ENCODE data around the gene CDHR2.
A peak's percentile ranks its signal among the peaks of the same experiment; 100 is the strongest.
"Not testable (repeated sequence)": the region's sequence is repeated elsewhere in the genome, so short reads cannot be mapped to it uniquely, and the experiment has no call there.

Gene CDHR2

DNA sequence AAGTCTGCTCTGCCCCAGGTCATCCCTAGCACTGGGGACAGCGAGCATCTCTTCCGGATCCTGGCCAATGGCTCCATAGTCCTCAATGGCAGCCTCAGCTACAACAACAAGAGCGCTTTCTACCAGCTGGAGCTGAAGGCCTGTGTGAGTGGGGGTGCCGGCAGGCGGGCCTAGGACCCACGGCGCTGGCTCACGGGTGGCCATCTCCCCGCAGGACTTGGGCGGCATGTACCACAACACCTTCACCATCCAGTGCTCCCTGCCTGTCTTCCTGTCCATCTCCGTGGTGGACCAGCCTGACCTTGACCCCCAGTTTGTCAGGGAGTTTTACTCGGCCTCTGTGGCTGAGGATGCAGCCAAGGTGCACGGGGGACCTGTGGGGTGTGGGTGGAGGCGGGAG, 25.9 kb downstream of the CDHR2 start:
- no peak for DNase-seq

DNA sequence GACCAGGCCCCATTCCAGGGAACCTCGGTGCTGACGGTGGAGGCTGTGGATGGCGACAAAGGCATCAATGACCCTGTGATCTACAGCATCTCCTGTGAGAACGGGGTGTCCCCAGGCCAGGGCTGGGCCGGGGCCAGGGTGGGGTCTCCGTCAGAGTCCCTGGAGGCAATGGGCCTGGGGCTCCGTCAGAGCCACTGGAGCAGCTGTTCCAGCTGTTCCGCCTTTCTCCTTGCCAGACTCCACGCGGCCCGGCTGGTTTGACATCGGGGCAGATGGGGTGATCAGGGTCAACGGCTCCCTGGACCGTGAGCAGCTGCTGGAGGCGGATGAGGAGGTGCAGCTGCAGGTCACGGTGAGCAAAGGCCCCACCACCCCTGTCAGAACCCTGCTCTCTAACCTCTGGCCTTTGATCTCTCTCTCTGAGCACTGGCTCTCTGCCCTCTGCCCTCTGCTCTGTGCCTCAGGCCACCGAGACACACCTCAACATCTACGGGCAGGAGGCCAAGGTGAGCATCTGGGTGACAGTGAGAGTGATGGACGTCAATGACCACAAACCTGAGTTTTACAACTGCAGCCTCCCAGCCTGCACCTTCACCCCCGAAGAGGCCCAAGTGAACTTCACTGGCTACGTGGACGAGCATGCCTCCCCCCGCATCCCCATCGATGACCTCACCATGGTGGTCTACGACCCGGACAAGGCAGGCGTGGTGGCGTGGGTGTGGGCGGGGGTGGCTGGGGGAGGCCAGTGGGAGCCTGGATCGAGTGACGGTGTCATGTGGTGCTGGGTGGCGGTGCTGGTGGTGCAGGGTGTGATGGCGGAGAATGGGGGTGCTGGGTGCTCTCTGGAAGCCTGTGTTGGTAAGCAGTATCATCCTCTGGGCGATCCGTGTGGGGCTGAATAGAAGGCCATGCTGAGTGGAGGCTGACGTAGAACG, 26.6 kb downstream of the CDHR2 start:
- no peak for DNase-seq

DNA sequence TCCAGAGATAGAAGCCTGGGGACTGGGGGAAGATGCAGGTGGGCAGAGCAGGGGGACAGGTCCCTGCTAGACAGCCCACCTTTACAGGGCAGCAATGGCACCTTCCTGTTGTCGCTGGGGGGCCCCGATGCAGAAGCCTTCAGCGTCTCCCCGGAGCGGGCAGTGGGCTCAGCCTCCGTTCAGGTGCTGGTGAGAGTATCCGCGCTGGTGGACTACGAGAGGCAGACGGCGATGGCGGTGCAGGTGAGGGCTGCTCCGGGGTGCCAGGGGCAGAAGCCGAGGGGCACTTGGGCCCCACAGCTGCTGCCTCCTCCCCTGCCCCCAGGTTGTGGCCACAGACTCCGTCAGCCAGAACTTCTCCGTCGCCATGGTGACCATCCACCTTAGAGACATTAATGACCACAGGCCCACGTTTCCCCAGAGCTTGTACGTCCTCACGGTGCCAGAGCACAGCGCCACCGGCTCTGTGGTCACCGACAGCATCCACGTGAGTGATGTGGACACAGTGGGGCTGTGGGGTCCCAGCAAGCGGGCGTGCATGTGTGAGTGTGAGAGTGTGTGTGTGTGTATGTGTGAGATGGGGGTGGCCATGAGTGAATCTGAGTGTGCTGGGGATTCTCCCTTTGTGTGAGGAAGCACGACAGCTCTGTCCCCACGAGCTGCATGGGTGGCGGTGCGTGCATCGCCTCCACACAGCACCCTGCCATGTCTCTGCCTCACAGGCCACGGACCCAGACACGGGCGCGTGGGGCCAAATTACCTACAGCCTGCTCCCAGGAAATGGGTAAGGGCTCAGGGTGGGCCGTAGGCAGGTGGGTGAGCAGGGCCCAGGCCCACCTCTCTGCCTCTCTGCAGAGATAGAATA, 28.4 kb downstream of the CDHR2 start:
- peak in 1 of 3 experiments; percentile 7 for DNase-seq

DNA sequence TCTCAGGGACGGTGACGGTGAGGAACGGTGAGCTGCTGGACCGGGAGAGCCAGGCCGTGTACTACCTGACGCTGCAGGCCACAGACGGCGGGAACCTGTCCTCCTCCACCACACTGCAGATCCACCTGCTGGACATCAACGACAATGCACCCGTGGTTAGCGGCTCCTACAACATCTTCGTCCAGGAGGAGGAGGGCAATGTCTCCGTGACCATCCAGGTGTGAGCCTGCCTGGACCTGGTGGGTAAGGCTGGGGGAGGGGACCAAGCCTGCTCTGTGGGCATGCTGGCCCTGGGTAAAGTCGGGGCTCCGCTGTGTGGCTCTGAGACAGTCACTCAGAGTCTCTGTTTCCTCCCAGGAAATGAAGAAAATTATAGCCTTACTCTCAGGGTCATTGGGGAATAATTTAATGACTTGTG, 29.3 kb downstream of the CDHR2 start:
- DNase-seq: peak in 2 of 3 experiments; percentile 15 to 54

DNA sequence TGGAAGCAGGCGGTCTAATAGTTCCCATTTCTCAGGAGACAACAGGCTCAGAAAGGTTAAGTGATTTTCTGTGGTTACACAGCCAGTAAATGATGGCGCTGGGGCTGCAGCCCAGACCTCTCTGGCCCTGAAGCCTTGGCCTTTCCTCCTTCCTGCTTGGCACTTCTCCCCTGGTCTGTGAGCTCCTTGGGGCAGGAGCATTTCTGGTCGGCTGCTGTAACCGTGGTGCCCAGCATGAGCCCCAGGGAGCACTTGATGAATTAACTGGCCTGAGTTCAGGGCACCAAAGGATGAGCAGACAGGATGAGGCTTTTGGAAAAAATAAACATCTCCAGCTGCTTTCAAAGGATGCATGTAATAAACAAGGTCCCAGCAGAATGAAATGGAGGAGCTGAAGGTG, 30.2 kb downstream of the CDHR2 start:
- DNase-seq: no peak

DNA sequence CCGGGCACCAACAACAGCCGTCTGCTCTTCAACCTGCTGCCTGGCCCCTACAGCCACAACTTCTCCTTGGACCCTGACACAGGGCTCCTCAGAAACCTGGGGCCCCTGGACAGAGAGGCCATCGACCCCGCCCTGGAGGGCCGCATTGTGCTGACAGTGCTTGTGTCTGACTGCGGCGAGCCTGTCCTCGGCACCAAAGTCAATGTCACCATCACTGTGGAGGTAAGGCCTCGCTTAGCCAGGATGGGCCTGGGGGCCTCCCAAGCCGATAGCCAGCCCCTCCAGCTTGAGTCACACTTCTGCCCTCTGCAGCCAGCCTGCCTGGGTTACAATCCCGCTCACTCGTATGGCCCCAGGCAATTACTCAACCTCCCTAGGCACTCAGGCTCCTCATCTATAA, 32.2 kb downstream of the CDHR2 start:
- DNase-seq: no peak

DNA sequence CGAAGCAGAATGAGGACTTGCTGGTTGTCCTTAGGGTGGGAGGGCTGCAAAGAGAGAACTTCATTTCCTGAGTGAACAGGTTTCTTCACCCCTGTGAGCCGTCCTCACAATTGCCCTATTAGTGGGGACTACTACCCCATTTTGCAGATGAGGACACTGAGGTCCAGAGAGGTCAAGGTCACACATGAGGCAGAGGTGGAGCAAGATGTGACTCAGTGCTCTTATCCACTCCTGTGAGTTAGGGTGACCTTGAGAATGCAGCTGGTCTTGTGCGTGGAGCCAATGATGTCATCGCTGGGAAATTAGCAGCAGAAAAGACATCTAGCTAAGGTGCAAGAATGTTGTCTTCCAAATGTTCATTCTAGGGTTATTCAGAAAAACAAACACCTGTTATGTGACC, 33.9 kb downstream of the CDHR2 start:
- no peak for DNase-seq

DNA sequence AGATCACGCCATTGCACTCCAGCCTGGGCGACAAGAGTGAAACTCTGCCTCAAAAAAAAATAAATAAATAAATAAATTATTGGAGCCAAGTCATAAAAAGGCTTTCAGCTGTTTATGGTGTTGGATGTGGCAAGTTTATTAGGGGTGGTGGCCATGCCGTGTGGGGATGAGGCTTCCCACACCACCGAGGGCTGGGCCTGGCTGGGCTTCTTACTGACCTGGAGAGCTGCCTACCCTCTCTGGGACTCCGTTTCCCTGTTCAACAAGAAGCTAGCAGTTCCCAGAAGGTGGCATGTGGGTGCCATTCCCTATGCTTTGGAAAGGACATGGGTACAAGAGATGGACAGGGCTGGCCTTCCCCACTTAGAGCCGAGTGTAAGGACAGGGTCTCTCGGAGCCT, 38.3 kb downstream of the CDHR2 start:
- no peak for DNase-seq

DNA sequence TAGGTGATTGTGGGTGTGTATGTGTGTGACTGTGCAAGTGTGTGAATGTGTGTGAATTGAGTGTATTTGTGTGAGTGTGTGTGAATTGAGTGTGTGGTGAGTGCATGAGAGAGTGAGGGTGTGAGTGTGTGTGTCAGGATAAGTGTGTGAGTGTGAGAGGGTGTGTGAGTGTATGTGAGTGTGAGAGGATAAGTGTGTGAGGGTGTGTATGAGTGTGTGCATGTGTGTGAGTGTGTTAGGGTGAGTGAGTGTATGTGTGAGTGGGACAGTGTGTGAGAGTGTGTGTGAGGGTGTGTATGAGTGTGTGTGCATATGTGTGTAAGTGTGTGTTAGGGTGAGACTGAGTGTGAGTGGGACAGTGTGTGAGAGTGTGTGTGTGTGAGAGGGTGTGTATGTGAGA, 39.2 kb downstream of the CDHR2 start:
- DNase-seq: no peak

DNA sequence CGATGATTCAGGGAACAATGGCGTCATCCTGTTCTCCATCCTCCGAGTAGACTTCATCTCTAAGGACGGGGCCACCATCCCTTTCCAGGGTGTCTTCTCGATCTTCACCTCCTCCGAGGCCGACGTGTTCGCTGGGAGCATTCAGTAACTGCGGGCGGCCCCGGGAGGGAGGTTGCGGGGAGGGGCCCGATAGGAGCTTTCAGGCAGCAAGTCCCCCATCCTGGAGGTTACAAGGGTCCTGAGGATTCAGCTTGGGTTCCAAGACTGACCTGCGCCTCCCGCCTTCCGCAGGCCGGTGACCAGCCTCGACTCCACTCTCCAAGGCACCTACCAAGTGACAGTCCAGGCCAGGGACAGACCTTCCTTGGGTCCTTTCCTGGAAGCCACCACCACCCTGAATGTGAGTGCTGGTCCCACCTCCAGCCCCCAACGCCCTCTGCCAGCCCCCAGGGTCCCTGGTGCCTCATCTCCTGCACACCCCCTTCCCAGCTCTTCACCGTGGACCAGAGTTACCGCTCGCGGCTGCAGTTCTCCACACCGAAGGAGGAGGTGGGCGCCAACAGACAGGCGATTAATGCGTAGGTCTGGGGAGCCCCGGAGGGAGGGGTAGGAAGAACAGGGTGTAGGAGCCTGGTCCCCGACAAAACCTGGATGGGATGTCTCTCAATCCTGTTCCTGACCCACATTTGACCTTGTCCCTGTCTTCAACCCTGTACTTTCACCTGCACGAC, 40.1 kb downstream of the CDHR2 start:
- DNase-seq: peak in 1 of 3 experiments; percentile 6

DNA sequence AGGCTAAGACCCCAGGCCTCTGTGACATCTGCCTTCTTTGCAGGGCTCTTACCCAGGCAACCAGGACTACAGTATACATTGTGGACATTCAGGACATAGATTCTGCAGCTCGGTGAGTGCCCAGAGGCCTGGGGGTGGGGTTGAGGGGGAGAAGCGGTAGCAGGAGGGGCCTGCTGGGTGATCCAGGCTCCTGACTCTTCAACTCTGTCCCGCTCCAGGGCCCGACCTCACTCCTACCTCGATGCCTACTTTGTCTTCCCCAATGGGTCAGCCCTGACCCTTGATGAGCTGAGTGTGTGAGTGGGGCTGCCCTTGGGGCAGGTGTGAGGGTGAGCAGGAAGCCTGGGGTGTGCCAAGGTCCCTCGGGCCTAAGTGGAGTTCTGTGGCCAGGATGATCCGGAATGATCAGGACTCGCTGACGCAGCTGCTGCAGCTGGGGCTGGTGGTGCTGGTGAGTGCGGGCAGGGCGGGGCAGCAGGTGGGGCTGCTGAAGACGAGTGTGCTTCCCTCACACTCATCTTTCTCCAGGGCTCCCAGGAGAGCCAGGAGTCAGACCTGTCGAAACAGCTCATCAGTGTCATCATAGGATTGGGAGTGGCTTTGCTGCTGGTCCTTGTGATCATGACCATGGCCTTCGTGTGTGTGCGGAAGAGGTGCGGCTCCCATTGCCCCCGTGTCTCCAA, 41.0 kb downstream of the CDHR2 start:
- peak in 1 of 3 experiments; percentile 88 for DNase-seq

DNA sequence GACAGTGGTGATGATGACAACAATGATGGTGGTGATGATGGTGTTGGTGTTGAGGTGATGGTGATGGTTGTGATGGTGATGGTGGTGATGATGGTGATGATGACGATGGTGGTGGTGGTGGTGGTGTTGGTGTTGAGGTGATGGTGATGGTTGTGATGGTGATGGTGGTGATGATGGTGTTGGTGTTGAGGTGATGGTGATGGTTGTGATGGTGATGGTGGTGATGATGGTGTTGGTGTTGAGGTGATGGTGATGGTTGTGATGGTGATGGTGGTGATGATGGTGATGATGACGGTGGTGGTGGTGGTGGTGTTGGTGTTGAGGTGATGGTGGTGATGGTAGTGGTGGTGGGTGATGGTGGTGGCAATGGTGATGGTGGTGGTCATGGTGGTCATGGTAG, 42.5 kb downstream of the CDHR2 start:
- not testable (repeated sequence) for DNase-seq

DNA sequence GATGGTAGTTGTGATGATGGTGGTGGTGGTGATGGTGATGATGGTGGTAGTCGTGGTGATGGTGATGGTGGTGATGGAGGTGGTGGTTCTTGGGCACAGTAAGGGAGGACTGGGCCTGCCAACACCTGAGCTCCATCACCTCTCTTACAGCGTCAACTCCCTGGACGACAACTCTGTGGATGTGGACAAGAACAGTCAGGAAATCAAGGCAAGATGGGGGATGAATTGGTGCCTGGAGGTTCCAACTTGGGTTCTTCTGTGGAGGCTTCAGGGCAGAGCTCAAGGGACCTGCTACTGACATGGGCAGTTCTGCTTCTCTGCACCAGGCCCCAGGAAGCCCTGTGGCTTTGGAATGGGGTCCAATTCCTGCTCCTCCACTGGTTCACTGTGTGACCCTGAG, 43.4 kb downstream of the CDHR2 start:
- DNase-seq: no peak

DNA sequence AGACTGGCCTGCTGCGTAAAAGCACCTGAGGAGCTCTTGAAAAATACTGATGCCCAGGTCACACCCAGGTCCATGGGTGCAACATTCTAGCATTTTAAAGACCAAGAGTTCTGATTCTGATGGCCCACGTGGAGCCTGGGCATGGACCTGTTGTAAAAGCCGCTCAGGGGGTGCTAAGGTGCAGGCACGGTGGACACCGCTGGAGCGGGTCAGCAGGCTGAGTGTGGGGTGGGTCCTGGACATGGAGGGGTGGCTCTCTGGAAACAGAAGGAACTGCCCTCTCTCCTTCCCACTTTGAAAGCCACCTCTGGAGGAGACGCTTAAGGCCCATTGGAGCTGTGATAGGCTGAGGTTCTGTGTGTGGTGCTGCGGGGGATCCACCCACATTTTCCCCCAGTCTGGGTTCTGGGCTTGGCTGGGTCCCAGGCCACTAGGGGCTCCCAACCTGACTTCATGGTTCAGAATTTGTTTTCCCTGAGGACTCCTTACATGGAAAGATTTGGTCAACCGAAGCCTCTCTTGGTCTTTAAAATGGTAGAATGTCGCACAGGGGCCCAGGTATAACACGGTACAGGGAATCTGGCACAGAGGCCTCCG, 44.2 kb downstream of the CDHR2 start:
- DNase-seq: no peak

DNA sequence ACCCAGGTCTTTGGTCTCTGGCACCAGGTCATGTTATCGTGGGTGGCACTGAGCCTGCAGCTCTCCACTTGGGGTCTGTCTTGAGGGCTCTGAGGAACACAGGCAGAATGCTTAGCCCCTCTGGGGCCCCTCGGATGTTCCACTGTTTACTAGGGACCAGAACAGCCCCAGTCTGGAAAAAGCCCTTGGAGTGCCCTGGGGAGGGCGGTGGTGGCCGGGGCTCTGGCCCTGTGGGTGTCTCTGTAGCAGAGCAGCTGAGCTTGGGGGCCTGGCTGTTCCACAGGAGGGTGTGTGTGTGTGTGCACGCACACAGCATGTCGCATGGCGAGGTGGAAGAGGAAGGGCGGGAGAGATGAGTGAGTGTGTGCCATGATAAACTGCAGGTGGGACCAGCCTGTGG, 45.4 kb downstream of the CDHR2 start:
- DNase-seq: no peak

DNA sequence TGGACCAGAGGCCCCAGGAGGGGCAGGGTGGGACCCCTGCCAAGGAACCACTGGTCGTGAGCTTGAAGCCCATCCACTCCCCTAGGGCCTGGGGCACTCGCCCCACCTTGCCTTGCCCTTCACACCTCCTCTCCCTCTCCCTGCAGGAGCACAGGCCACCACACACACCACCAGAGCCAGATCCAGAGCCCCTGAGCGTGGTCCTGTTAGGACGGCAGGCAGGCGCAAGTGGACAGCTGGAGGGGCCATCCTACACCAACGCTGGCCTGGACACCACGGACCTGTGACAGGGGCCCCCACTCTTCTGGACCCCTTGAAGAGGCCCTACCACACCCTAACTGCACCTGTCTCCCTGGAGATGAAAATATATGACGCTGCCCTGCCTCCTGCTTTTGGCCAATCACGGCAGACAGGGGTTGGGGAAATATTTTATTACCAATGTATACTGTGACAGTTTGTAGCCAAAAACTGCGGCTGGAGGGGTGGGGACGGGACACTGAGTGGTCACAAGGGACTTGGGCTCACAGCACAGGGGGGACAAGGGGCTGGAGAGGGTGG, 46.3 kb downstream of the CDHR2 start:
- DNase-seq: no peak

DNA sequence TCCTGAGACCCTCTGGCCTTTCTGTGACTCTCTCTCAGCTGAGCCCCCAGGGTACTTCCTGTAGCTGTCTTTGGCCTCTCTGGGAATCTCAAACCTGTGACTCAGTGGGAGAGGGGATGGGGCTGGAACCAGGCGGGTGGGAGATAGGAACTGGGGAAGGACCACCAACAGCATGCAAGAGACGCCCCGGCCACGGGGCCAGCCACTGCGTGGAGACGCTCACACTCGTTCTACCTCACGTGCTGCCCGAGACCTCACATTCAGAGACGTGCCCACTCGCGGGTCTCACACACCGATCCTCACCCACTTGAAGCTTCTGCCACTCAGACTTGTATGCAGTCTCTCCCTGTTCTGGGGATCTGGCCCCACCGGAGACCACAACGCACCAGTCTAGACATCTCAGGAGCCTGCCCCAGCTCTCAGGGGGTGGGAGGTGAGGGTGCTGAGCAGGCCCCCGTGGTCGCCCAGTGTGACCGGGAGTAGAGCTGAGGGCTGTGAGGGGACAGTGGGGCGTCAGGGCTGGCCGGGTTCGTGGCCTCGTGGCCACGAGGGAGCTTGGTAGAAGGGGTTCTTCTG, 47.0 kb downstream of the CDHR2 start:
- DNase-seq: no peak

DNA sequence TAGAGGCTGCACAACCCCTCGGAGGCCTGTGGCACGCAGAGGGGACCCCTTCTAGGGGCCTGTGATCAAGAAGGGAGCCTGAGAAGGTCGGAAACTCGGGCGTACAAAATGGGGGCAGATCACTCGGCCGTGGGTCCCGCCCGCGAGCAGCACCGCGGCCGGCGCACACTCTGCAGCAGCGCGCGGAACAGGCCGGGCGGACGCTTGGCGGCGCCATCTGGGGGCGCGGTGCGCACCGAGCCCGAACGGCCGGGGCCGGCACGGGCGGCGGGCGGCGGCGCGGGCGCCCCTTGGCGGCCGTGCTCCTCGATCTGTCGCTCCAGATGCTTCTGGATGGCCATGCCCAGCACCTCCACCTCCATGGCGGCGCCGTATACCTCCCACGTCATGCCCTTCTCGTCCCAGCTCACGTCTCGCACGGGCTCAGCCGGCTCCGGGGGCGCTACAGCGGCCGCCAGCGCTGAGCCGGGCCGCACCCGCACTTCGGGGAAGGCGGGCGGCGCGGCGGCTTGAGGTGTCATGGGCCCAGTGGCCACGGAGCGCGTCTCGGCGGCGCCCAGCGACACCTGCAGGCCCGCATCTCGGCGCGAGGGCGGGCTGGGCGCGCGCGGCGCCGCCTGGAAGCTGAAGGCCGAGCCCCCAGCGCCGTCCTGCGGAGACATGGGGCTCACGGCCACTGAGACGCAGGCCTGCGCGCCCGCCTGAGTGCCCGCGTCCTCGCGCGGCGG, 47.7 kb downstream of the CDHR2 start:
- no peak for DNase-seq

DNA sequence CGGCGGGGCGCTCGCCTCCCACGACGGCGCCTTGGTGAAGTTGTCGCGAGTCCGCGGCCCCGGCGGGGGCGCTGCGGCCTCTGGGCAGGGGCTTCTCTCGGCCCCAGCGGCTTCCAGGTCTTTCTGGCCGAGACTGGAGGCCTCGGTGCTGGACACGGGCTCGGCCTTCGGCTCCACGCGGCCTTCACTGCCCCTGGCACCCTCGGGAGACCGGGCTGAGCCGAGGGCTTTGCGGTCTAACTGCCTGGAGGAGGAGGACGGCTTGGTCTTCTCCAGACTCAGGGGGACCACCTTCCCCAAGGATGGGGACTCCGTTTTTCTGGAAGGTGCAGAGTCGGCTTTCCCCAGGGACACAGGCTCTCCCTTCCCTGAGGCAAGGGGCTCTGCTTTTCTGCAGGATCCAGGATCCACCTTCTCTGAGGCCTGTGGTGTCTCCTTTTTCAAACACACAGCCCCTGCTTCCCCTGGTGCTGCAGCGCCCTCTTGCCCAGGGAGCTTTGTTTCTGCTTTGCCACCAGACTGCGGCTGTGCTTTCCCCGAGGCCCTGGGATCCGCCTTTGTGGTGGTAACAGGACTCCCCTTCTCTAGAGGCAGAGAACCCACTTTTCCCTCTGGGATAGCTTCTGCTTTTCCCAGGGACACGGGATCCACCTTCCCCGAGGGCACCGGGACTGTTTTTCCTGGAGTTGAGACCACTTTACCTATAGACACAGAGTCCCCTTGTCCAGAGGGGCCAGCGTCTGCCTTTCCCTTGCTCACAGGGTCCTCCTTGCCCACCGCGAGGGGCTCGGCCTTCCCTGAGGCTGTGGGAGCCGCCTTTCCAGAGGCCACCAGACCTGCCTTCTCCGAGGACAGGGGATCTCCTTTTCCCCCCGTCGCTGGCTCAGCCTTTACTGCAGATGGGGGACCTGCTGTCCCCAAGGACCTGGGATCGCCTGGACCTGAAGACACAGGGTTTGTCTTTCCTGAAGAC, 48.6 kb downstream of the CDHR2 start:
- no peak for DNase-seq

Measured in NCI-H1417 (cell line).